Liver (tissue), 9 donors: ENCODE results near the gene JAKMIP1. TPM values are rescaled to one million over a fixed set of nuclear protein-coding genes. Genes with fewer than 3 reads are reported as not detected.

ENCODE experiments used
- DNase-seq: peaks from one replicate; pipeline ENCODE4 v3.0.0-alpha.2; 2017; ENCODE audit warnings: low spot score
- H3K27ac ChIP-seq, 2 donors: one replicate each; pipeline ENCODE4 v1.7.0; 2013; ENCODE audit warnings: inconsistent platforms in 2 of 2, low read length in 2 of 2, control low read depth in 1 of 2, low read depth in 1 of 2, mild to moderate bottlenecking in 1 of 2
- H3K27me3 ChIP-seq, 4 donors: one replicate each; pipeline versions ENCODE4 v1.6.1 to v1.7.0; 2013; ENCODE audit warnings: low read length in 3 of 4, inconsistent platforms in 1 of 4, mild to moderate bottlenecking in 1 of 4, moderate library complexity in 1 of 4; ENCODE audit not compliant: control insufficient read depth in 4 of 4, insufficient read depth in 4 of 4
- H3K36me3 ChIP-seq, 4 donors: one replicate each; pipeline versions ENCODE4 v1.6.1 to v1.7.0; 2013; ENCODE audit warnings: low read length in 3 of 4, mild to moderate bottlenecking in 3 of 4, low read depth in 1 of 4, moderate library complexity in 1 of 4; ENCODE audit not compliant: control insufficient read depth in 4 of 4, insufficient read depth in 3 of 4
- H3K4me1 ChIP-seq, 4 donors: one replicate each; pipeline versions ENCODE4 v1.6.1 to v1.7.0; 2013; ENCODE audit warnings: low read length in 3 of 4, mild to moderate bottlenecking in 3 of 4, moderate library complexity in 1 of 4; ENCODE audit not compliant: control insufficient read depth in 4 of 4, insufficient read depth in 4 of 4
- H3K4me3 ChIP-seq, 3 donors: one replicate each; pipeline versions ENCODE4 v1.6.1 to v1.7.0; 2013; ENCODE audit warnings: low read length in 3 of 3, control low read depth in 1 of 3, low read depth in 1 of 3, mild to moderate bottlenecking in 1 of 3
- H3K9ac ChIP-seq, 2 donors: one replicate each; pipeline ENCODE4 v1.7.0; 2013; ENCODE audit warnings: low read length in 2 of 2, mild to moderate bottlenecking in 2 of 2, moderate library complexity in 2 of 2, control low read depth in 1 of 2, low read depth in 1 of 2
- H3K9me3 ChIP-seq, 4 donors: one replicate each; pipeline versions ENCODE4 v1.6.1 to v1.7.0; 2013; ENCODE audit warnings: low read length in 3 of 4; ENCODE audit not compliant: control insufficient read depth in 4 of 4
- ATF3 ChIP-seq: IDR thresholded peaks from 2 replicates; pipeline ENCODE4 v1.6.1; 2016; ENCODE audit warnings: antibody characterized with exemption
- CTCF ChIP-seq: fragments of 150-350 bp; IDR thresholded peaks from 2 replicates; pipeline ENCODE4 v1.5.1; 2017; ENCODE audit warnings: improper control_type of control experiment, low read depth, low read length; ENCODE audit not compliant: missing input control
- FOXA2 ChIP-seq: IDR thresholded peaks from 2 replicates; pipeline ENCODE4 v1.6.1; 2016; ENCODE audit warnings: antibody characterized with exemption
- GABPA ChIP-seq, 2 donors: IDR thresholded peaks in 1 of 2; conservative IDR thresholded peaks in 1 of 2; 2 replicates each; pipeline ENCODE4 v1.6.1; 2016; ENCODE audit warnings: antibody characterized with exemption in 2 of 2, mild to moderate bottlenecking in 1 of 2, moderate library complexity in 1 of 2
- HNF4A ChIP-seq, 2 donors: conservative IDR thresholded peaks; 2 replicates each; pipeline ENCODE4 v1.6.1; 2016; ENCODE audit warnings: antibody characterized with exemption in 2 of 2, mild to moderate bottlenecking in 2 of 2
- JUND ChIP-seq, 2 donors: IDR thresholded peaks; 2 replicates each; pipeline ENCODE4 v1.6.1; 2016; ENCODE audit warnings: antibody characterized with exemption in 2 of 2
- MAX ChIP-seq: IDR thresholded peaks from 2 replicates; pipeline ENCODE4 v1.6.1; 2016; ENCODE audit warnings: antibody characterized with exemption
- NR2F2 ChIP-seq: IDR thresholded peaks from 2 replicates; pipeline ENCODE4 v1.6.1; 2016; ENCODE audit warnings: antibody characterized with exemption
- REST ChIP-seq: IDR thresholded peaks from 2 replicates; pipeline ENCODE4 v1.6.1; 2016; ENCODE audit warnings: antibody characterized with exemption, mild to moderate bottlenecking
- RXRA ChIP-seq, 2 donors: IDR thresholded peaks; 2 replicates each; pipeline ENCODE4 v1.6.1; 2017 to 2018; ENCODE audit warnings: antibody characterized with exemption in 2 of 2, mild to moderate bottlenecking in 1 of 2
- SP1 ChIP-seq: IDR thresholded peaks from 2 replicates; pipeline ENCODE4 v1.6.1; 2018; ENCODE audit warnings: antibody characterized with exemption, mild to moderate bottlenecking
- TAF1 ChIP-seq: conservative IDR thresholded peaks from 2 replicates; pipeline ENCODE4 v1.6.1; 2016; ENCODE audit warnings: antibody characterized with exemption, mild to moderate bottlenecking
- YY1 ChIP-seq: IDR thresholded peaks from 2 replicates; pipeline ENCODE4 v1.6.1; 2016; ENCODE audit warnings: antibody characterized with exemption, mild to moderate bottlenecking
- ZBTB33 ChIP-seq: IDR thresholded peaks from 2 replicates; pipeline ENCODE4 v1.6.1; 2016; ENCODE audit warnings: antibody characterized with exemption
- WGBS: extraction: QIAGEN DNeasy Blood & Tissue Kit; methylation state at CpG from one replicate; pipeline ENCODE4 v1.1.7; 2013; 5-methylcytosine and 5-hydroxymethylcytosine counted together
- polyA plus RNA-seq, 2 donors: library from polyadenylated mRNA; stranded (reverse) in 1 of 2; unstranded in 1 of 2; fragments of 200-250 nt in 1 of 2; fragments of >200 nt in 1 of 2; fragmentation: Nextera tagmentation in 1 of 2; extraction: Ambion mirVana in 1 of 2; gene quantifications; one replicate each; pipeline versions ENCODE4 v1.2.1 to v1.2.3, GENCODE V29; 2013 to 2015
- total RNA-seq, 2 donors: library from RNA; depleted of rRNA; stranded (reverse); fragments of >200 nt; gene quantifications; one replicate each; pipeline ENCODE4 v1.2.3, GENCODE V29; 2014
- donor health status: healthy.
- donor health status: healthy.
- donor health status: healthy.
- donor health status: healthy.
- donor health status: healthy.

Gene JAKMIP1
- total and polyA plus RNA-seq, 4 donors, result 0.08 to 0.50 TPM; not detected in 2

- no peak for TF ChIP-seq SP1
- no peak for TF ChIP-seq HNF4A (conservative IDR thresholded peaks at IDR 0.05)
- no peak for TF ChIP-seq TAF1
Measured at GRCh38 chr4:6069845-6070709, 130.3 kb downstream of the JAKMIP1 start (continued).

- Histone ChIP-seq H3K4me3 (no peak overlapping the region), H3K27me3 (no peaks in the 10 kb centered on the region), H3K9me3 (no peaks in the 10 kb centered on the region), H3K9ac (no peak overlapping the region), H3K27ac (no peak overlapping the region), H3K36me3 (no peaks in the 10 kb centered on the region), H3K4me1 (peaks cover 5 to 15% (median 13%) of the 10 kb centered on the region in 4 donors)
- 80% methylated on average over 2 of the region's 2 CpGs for WGBS
- no peak for DNase-seq
- no peak for TF ChIP-seq JUND (IDR thresholded peaks at IDR 0.05)
- TF ChIP-seq HNF4A (conservative IDR thresholded peaks at IDR 0.05), result no peak
- no peak for TF ChIP-seq SP1
- no peak for TF ChIP-seq REST
- no peak for TF ChIP-seq MAX
- TF ChIP-seq GABPA (IDR thresholded peaks at IDR 0.05 in 1 of 2, conservative IDR thresholded peaks at IDR 0.05 in 1 of 2), result no peak
- no peak for TF ChIP-seq ATF3
- no peak for TF ChIP-seq CTCF
- TF ChIP-seq FOXA2, result no peak
- TF ChIP-seq NR2F2, result no peak
- TF ChIP-seq RXRA (IDR thresholded peaks at IDR 0.05), result no peak
- TF ChIP-seq ZBTB33, result no peak
- no peak for TF ChIP-seq YY1
Measured at GRCh38 chr4:6068986-6069385, 131.4 kb downstream of the JAKMIP1 start.
